ENCODE measurements around the gene GAS7.
"Not testable (repeated sequence)": the region's sequence is repeated elsewhere in the genome, so short reads cannot be mapped to it uniquely, and the experiment has no call there.

Gene GAS7

GRCh38 chr17:10013365-10014112 lies 184.9 kb downstream of the GAS7 start:
- DNase-seq = no peak

- no peak for DNase-seq
Measured at GRCh38 chr17:10010752-10011151, 187.7 kb downstream of the GAS7 start.

- DNase-seq = no peak
Measured at GRCh38 chr17:10003705-10004104, 194.7 kb downstream of the GAS7 start.

GRCh38 chr17:10002567-10003360 lies 195.6 kb downstream of the GAS7 start:
- not testable (repeated sequence) for DNase-seq

- no peak for DNase-seq
Measured at GRCh38 chr17:10001306-10001873, 197.0 kb downstream of the GAS7 start.

- no peak for DNase-seq
Measured at GRCh38 chr17:9999919-10000695, 198.3 kb downstream of the GAS7 start.

GRCh38 chr17:9998060-9998459 lies 200.3 kb downstream of the GAS7 start:
- no peak for DNase-seq

GRCh38 chr17:9994761-9995160 lies 203.6 kb downstream of the GAS7 start:
- no peak for DNase-seq

GRCh38 chr17:9991796-9992195 lies 206.6 kb downstream of the GAS7 start:
- no peak for DNase-seq

GRCh38 chr17:9991351-9991750 lies 207.1 kb downstream of the GAS7 start:
- no peak for DNase-seq

GRCh38 chr17:9987779-9988585 lies 210.4 kb downstream of the GAS7 start:
- DNase-seq = no peak

GRCh38 chr17:9986754-9987382 lies 211.5 kb downstream of the GAS7 start:
- no peak for DNase-seq

- DNase-seq = no peak
Measured at GRCh38 chr17:9985646-9986045, 212.8 kb downstream of the GAS7 start.

- DNase-seq = no peak
Measured at GRCh38 chr17:9984768-9985167, 213.6 kb downstream of the GAS7 start.

- DNase-seq = no peak
Measured at GRCh38 chr17:9982159-9982558, 216.2 kb downstream of the GAS7 start.

GRCh38 chr17:9981344-9981915 lies 217.0 kb downstream of the GAS7 start:
- no peak for DNase-seq

- no peak for DNase-seq
Measured at GRCh38 chr17:9979463-9979995, 218.9 kb downstream of the GAS7 start.

- no peak for DNase-seq
Measured at GRCh38 chr17:9977180-9977575, 221.2 kb downstream of the GAS7 start.

GRCh38 chr17:9976283-9977179 lies 221.9 kb downstream of the GAS7 start:
- DNase-seq = no peak

Data from NCI-H524 treated with DMSO at 0.1 percent for 48 hours (cell line).